CD14-positive monocyte (primary cell): Measurements from ENCODE around the gene PSPN. TPM values are rescaled to one million over a fixed set of nuclear protein-coding genes. Genes with fewer than 3 reads are reported as not detected.

Experiments used
- DNase-seq, 3 donors: peaks; one replicate each; pipeline ENCODE4 v3.0.0-alpha.2; 2011 to 2022
- H2AFZ ChIP-seq: 2 replicates; pipeline ENCODE4 v1.6.0; 2012; ENCODE audit warnings: mild to moderate bottlenecking, low read depth, low read length, inconsistent platforms; ENCODE audit not compliant: insufficient read depth, poor library complexity, severe bottlenecking
- H3K27ac ChIP-seq, 2 donors: 1 replicate in 1 of 2; 2 replicates in 1 of 2; pipeline ENCODE4 v1.5.1; 2012 to 2013; ENCODE audit warnings: low read length in 2 of 2, control low read depth in 1 of 2, inconsistent platforms in 1 of 2, low read depth in 1 of 2, mild to moderate bottlenecking in 1 of 2
- H3K27me3 ChIP-seq, 2 donors: one replicate each; pipeline versions ENCODE4 v1.6.0 to v1.6.1; 2011 to 2013; ENCODE audit warnings: low read length in 2 of 2; ENCODE audit not compliant: control insufficient read depth in 2 of 2, insufficient read depth in 2 of 2
- H3K36me3 ChIP-seq, 2 donors: replicated peaks in 1 of 2; 1 replicate in 1 of 2; 2 replicates in 1 of 2; pipeline versions ENCODE4 v1.5.1 to v1.6.1; 2012 to 2013; ENCODE audit warnings: low read length in 2 of 2, control low read depth in 1 of 2, inconsistent platforms in 1 of 2, mild to moderate bottlenecking in 1 of 2; ENCODE audit not compliant: insufficient read depth in 2 of 2, control insufficient read depth in 1 of 2
- H3K4me1 ChIP-seq, 2 donors: 1 replicate in 1 of 2; 2 replicates in 1 of 2; pipeline versions ENCODE4 v1.5.1 to v1.6.1; 2012 to 2013; ENCODE audit warnings: low read length in 2 of 2, control low read depth in 1 of 2, inconsistent platforms in 1 of 2, mild to moderate bottlenecking in 1 of 2, moderate library complexity in 1 of 2; ENCODE audit not compliant: insufficient read depth in 2 of 2, control insufficient read depth in 1 of 2
- H3K4me2 ChIP-seq: replicated peaks from 2 replicates; pipeline ENCODE3; 2012; ENCODE audit warnings: low read length, moderate library complexity, mild to moderate bottlenecking; ENCODE audit not compliant: poor library complexity, severe bottlenecking; ENCODE audit errors: extremely low read depth
- H3K4me3 ChIP-seq, 3 experiments: fragments of 200-600 bp in 1 of 3; sonication (generic) in 1 of 3; replicated peaks in 1 of 3; 1 replicate in 2 of 3; 2 replicates in 1 of 3; pipeline ENCODE4 v1.5.1; 2011 to 2013; ENCODE audit warnings: low read length in 3 of 3, mild to moderate bottlenecking in 3 of 3, control low read depth in 2 of 3, low read depth in 2 of 3, inconsistent platforms in 1 of 3, moderate library complexity in 1 of 3
- H3K79me2 ChIP-seq: 2 replicates; pipeline ENCODE4 v1.6.0; 2012; ENCODE audit warnings: mild to moderate bottlenecking, control low read depth, inconsistent platforms, low read length, moderate library complexity; ENCODE audit not compliant: insufficient read depth
- H3K9ac ChIP-seq: 2 replicates; pipeline ENCODE4 v1.6.0; 2017; ENCODE audit warnings: low read length, mild to moderate bottlenecking; ENCODE audit not compliant: insufficient read depth, poor library complexity, severe bottlenecking
- H3K9me3 ChIP-seq, 2 donors: replicated peaks in 1 of 2; 1 replicate in 1 of 2; 2 replicates in 1 of 2; pipeline versions ENCODE4 v1.5.1 to v1.6.1; 2012 to 2013; ENCODE audit warnings: low read length in 2 of 2, control low read depth in 1 of 2; ENCODE audit not compliant: control insufficient read depth in 1 of 2, insufficient read depth in 1 of 2
- H4K20me1 ChIP-seq: 2 replicates; pipeline ENCODE4 v1.6.0; 2012; ENCODE audit warnings: mild to moderate bottlenecking, low read length, control low read depth, moderate library complexity; ENCODE audit not compliant: insufficient read depth
- H3K27ac Mint-ChIP-seq, 7 donors: one replicate each; pipeline ENCODE4 v1.8.0; 2020; ENCODE audit warnings: mild to moderate bottlenecking in 7 of 7, mixed read lengths in 7 of 7, moderate library complexity in 6 of 7, inconsistent platforms in 2 of 7
- H3K27me3 Mint-ChIP-seq, 3 donors: one replicate each; pipeline ENCODE4 v1.8.0; 2021 to 2022; ENCODE audit warnings: low read depth in 3 of 3, mild to moderate bottlenecking in 3 of 3, mixed read lengths in 3 of 3, moderate library complexity in 3 of 3, inconsistent platforms in 1 of 3
- H3K36me3 Mint-ChIP-seq, 2 donors: one replicate each; pipeline ENCODE4 v1.8.0; 2020; ENCODE audit warnings: mixed read lengths in 2 of 2, inconsistent platforms in 1 of 2, mild to moderate bottlenecking in 1 of 2
- H3K4me1 Mint-ChIP-seq: one replicate; pipeline ENCODE4 v1.8.0; 2020; ENCODE audit warnings: mild to moderate bottlenecking, mixed read lengths
- H3K4me3 Mint-ChIP-seq, 2 donors: one replicate each; pipeline ENCODE4 v1.8.0; 2020; ENCODE audit warnings: mild to moderate bottlenecking in 2 of 2, mixed read lengths in 2 of 2, moderate library complexity in 1 of 2
- H3K9me3 Mint-ChIP-seq, 7 donors: one replicate each; pipeline ENCODE4 v1.8.0; 2020 to 2022; ENCODE audit warnings: mixed read lengths in 7 of 7, mild to moderate bottlenecking in 6 of 7, moderate library complexity in 6 of 7, inconsistent platforms in 2 of 7
- CTCF ChIP-seq: fragments of 200-600 bp; IDR thresholded peaks from one replicate; pipeline ENCODE4 v1.8.0; 2022; ENCODE audit warnings: antibody characterized with exemption, mild to moderate bottlenecking
- WGBS: methylation state at CpG from one replicate; pipeline ENCODE4 v1.1.5; 2013; ENCODE audit warnings: missing lambda C conversion rate; ENCODE audit not compliant: insufficient coverage; 5-methylcytosine and 5-hydroxymethylcytosine counted together
- intact Hi-C, 2 donors: fragments of 100-400 bp; cut with micrococcal nuclease; formaldehyde crosslinking; loops; one replicate each; pipeline versions ENCODE4 v1.15.0 to v1.15.1; 2023
- polyA plus RNA-seq, 3 donors: library from polyadenylated mRNA; depleted of rRNA in 1 of 3; unstranded in 2 of 3; stranded (reverse) in 1 of 3; fragments of 300-500 nt in 2 of 3; fragments of >200 nt in 1 of 3; fragmentation: Illumina TruSeq in 2 of 3; gene quantifications; 1 replicate in 2 of 3; 2 replicates in 1 of 3; pipeline ENCODE4 v1.2.3, GENCODE V29; 2012 to 2021

Gene PSPN
- polyA plus RNA-seq, 3 donors = 0.10 to 0.19 (median 0.13) TPM

GRCh38 chr19:6421075-6422014, 45.6 kb upstream of the PSPN start:
- Mint-ChIP-seq H3K27me3 (no peaks in the 10 kb centered on the region), H3K4me1 (peaks cover 32% of the 10 kb centered on the region), H3K9me3 (peaks cover 0 to 6% (median 3%) of the 10 kb centered on the region in 7 donors), H3K27ac (peak overlapping the region in 4 of 7 donors; percentile 23 to 70 (median 48)), H3K36me3 (peaks cover 52 to 60% of the 10 kb centered on the region in 2 donors), H3K4me3 (no peak overlapping the region)
- H3K9ac ChIP-seq = no peak overlapping the region
- H3K4me3 ChIP-seq = no peak overlapping the region
- no peak for TF ChIP-seq CTCF
- no peak for DNase-seq
- H3K36me3 ChIP-seq = peaks cover 57 to 62% of the 10 kb centered on the region in 2 donors
- no peaks in the 10 kb centered on the region for H3K27me3 ChIP-seq
- intact Hi-C loops = loop anchor here (10.0 kb wide), 2 partner anchors 47 to 517 kb away; partner anchors contain the start of genes ALKBH7 (in 1 of the 2), NDUFA11 (in 1 of the 2), PSPN (in 1 of the 2) and VMAC (in 1 of the 2)
- peaks cover 23 to 30% of the 10 kb centered on the region in 2 donors for H3K4me1 ChIP-seq
- peaks cover 63% of the 10 kb centered on the region for H4K20me1 ChIP-seq
- no peak overlapping the region for H2AFZ ChIP-seq
- H3K4me2 ChIP-seq = no peak overlapping the region
- no peaks in the 10 kb centered on the region for H3K9me3 ChIP-seq
- H3K79me2 ChIP-seq = peaks cover 62% of the 10 kb centered on the region
- WGBS = 100% methylated on average over 11 of the region's 20 CpGs
- peak overlapping the region in 1 of 2 donors; percentile 51 for H3K27ac ChIP-seq

GRCh38 chr19:6418562-6418932, 42.8 kb upstream of the PSPN start:
- H3K4me1 ChIP-seq = peaks cover 11 to 14% of the 10 kb centered on the region in 2 donors
- H3K4me1 Mint-ChIP-seq = peaks cover 20% of the 10 kb centered on the region
- no peaks in the 10 kb centered on the region for H3K27me3 ChIP-seq
- H3K27ac ChIP-seq = no peak overlapping the region
- peaks cover 58% of the 10 kb centered on the region for H4K20me1 ChIP-seq
- H3K27me3 Mint-ChIP-seq = peaks cover 0 to 1% (median 0%) of the 10 kb centered on the region in 3 donors
- no peaks in the 10 kb centered on the region for H3K9me3 ChIP-seq
- H2AFZ ChIP-seq = no peak overlapping the region
- peaks cover 82 to 87% of the 10 kb centered on the region in 2 donors for H3K36me3 ChIP-seq
- peaks cover 0 to 3% (median 0%) of the 10 kb centered on the region in 7 donors for H3K9me3 Mint-ChIP-seq
- H3K4me3 Mint-ChIP-seq = no peak overlapping the region
- TF ChIP-seq CTCF = no peak
- peaks cover 76 to 88% of the 10 kb centered on the region in 2 donors for H3K36me3 Mint-ChIP-seq
- no peak for DNase-seq
- intact Hi-C loops = no loop called here
- peaks cover 54% of the 10 kb centered on the region for H3K79me2 ChIP-seq
- WGBS = 97% methylated on average over 19 of the region's 19 CpGs
- H3K27ac Mint-ChIP-seq = no peak overlapping the region
- no peak overlapping the region for H3K9ac ChIP-seq
- no peak overlapping the region for H3K4me2 ChIP-seq
- no peak overlapping the region for H3K4me3 ChIP-seq
